ENCODE measurements around the gene SYNDIG1. TPM values are rescaled to one million over a fixed set of nuclear protein-coding genes. Genes with fewer than 3 reads are reported as not detected.

SYNDIG1 gene
- total RNA-seq, 1 donor from 2014 or later, result 0.49 TPM

DNA sequence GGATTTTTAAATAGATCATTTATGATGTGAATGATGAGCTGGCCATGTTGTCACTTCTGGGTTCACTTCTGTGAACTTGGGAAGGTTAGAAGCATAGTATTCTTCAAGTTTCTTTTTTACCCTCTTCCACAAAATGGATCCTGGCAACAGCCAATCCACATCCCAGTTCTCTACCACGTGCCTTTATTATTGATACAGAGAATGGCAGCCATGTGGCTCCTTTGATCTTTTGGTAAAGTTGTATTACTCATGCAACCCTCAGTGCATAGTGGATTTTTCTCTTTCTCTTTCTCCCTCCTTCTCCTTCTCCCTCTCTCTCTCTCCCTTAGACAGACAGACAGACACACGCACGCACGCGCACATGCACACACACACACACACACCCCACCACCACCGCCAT, 50.0 kb downstream of the SYNDIG1 start:
- Mint-ChIP-seq H3K36me3 (ENCODE audit: low read depth) (no peaks in the 10 kb centered on the region), H3K4me3 (no peak overlapping the region), H3K27me3 (ENCODE audit: low read depth) (peaks cover 5% of the 10 kb centered on the region), H3K4me1 (peaks cover 8% of the 10 kb centered on the region), H3K9me3 (peaks cover 4% of the 10 kb centered on the region), H3K27ac (ENCODE audit: unreplicated experiment) (no peak overlapping the region)
- DNase-seq (ENCODE audit: low read depth, low spot score), result no peak
- TF ChIP-seq, protein P1, sequence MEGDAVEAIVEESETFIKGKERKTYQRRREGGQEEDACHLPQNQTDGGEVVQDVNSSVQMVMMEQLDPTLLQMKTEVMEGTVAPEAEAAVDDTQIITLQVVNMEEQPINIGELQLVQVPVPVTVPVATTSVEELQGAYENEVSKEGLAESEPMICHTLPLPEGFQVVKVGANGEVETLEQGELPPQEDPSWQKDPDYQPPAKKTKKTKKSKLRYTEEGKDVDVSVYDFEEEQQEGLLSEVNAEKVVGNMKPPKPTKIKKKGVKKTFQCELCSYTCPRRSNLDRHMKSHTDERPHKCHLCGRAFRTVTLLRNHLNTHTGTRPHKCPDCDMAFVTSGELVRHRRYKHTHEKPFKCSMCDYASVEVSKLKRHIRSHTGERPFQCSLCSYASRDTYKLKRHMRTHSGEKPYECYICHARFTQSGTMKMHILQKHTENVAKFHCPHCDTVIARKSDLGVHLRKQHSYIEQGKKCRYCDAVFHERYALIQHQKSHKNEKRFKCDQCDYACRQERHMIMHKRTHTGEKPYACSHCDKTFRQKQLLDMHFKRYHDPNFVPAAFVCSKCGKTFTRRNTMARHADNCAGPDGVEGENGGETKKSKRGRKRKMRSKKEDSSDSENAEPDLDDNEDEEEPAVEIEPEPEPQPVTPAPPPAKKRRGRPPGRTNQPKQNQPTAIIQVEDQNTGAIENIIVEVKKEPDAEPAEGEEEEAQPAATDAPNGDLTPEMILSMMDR (conservative IDR thresholded peaks at IDR 0.05), result no peak

DNA sequence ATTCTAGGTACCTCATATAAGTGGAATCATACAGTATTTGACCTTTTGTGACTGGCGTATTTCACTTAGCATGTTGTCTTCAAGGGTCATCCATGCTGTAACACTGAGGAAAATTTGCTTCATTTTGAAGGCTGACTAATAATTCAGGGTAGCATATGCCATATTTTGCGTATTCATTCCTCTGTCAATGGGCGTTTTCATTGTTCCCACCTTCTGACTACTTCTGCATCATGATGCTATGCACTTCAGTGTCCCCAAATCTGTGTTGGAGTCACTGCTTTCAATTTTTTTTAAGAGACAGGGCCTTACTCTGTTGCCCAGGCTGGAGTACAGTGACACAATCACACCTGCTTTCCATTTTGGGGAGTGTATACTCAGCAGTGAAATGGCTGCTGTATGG, 51.6 kb downstream of the SYNDIG1 start:
- no peak for DNase-seq (ENCODE audit: low read depth, low spot score)
- peaks cover 4% of the 10 kb centered on the region for H3K9me3 Mint-ChIP-seq
- H3K4me3 Mint-ChIP-seq, result no peak overlapping the region
- no peaks in the 10 kb centered on the region for H3K36me3 Mint-ChIP-seq (ENCODE audit: low read depth)
- H3K4me1 Mint-ChIP-seq, result peaks cover 8% of the 10 kb centered on the region
- H3K27ac Mint-ChIP-seq (ENCODE audit: unreplicated experiment), result no peak overlapping the region
- peaks cover 2% of the 10 kb centered on the region for H3K27me3 Mint-ChIP-seq (ENCODE audit: low read depth)
- TF ChIP-seq, protein P1 (conservative IDR thresholded peaks at IDR 0.05), result no peak

DNA sequence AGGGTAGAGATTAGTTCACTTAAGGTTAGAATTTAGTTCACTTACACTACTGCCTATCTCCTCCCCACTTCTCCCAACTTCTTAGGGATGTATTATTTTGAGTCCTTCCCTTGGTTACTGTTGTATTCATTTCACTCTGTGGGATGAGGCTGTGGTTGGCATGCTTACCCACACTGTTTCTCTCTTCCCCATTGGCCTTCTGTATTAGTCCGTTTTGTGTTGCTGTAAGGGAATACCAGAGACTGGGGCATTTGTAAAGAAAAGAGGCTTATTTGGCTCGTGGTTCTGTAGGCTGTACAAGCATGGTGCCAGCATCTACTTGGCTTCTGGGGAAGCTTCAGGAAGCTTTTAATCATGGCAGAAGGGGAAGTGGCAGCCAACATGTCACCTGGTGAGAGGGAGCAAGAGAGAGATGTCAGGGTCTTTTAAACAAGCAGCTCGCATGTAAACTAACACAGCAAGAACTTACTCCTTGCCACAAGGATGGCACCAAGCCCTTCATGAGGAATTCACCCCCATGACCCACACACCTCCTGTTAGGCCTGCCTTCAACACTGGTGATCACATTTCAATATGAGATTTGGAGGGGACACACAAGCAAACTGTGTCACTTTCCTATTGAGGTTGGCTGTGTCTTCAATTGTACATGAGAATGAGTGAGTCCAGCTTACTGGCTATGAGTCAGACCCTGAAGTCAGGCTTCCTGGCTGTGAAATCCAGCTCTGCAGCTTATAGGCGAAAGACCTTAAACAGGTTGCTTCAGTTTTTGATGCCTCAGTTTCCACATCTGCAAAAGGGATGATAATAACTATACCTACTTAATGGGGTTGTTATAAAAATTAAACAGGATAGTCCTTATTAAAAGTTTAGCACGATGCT, 53.3 kb downstream of the SYNDIG1 start:
- H3K4me1 Mint-ChIP-seq, result peaks cover 8% of the 10 kb centered on the region
- H3K36me3 Mint-ChIP-seq (ENCODE audit: low read depth), result no peaks in the 10 kb centered on the region
- no peak overlapping the region for H3K27ac Mint-ChIP-seq (ENCODE audit: unreplicated experiment)
- TF ChIP-seq, protein P1 (conservative IDR thresholded peaks at IDR 0.05), result no peak
- no peaks in the 10 kb centered on the region for H3K9me3 Mint-ChIP-seq
- no peak overlapping the region for H3K4me3 Mint-ChIP-seq
- H3K27me3 Mint-ChIP-seq (ENCODE audit: low read depth), result peaks cover 2% of the 10 kb centered on the region
- DNase-seq (ENCODE audit: low read depth, low spot score), result no peak

- no peak for DNase-seq (ENCODE audit: low read depth, low spot score)
- Mint-ChIP-seq H3K36me3 (ENCODE audit: low read depth) (no peaks in the 10 kb centered on the region), H3K27ac (ENCODE audit: unreplicated experiment) (no peak overlapping the region), H3K27me3 (ENCODE audit: low read depth) (peaks cover 2% of the 10 kb centered on the region), H3K9me3 (no peaks in the 10 kb centered on the region), H3K4me3 (no peak overlapping the region), H3K4me1 (peaks cover 8% of the 10 kb centered on the region)
- TF ChIP-seq, protein P1 (conservative IDR thresholded peaks at IDR 0.05), result no peak
Measured at GRCh38 chr20:24523661-24524060, 54.2 kb downstream of the SYNDIG1 start.

DNA sequence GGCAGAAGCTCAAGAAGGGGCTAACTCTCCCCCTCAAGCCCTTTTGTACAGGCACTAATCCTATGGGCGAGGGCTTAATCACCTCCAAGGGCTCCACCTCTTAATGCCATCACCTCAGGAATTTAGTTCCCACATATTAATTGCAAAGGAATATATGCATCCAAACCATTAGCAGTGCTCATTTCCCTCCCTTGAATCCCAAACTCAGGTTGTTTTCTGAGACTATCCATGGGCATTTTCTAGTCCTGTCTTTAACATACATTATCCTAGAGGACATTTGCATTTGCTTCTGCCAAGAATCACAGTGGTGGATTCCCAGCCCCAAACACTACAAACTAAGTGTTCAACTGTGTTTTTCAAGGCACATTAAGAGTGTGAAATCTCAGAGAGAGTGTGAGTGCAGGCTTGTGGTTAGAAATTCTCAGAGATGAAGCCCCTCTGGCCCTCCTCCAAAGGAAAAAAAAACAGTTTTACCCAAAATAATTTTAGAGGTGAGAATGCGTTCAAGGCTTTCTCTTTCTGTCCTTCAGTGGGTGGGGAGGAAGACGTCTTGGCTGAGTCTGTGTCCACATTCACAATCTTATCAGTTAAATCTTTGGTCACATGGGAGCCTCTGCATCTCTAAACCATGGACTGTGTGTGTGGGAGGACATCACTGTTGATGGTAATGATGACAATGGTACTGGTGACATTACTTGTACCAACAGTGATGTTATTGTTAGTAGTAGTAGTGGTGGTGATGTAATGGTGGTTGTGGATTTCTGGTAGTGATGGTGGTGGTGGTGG, 59.3 kb downstream of the SYNDIG1 start:
- TF ChIP-seq, protein P1 (conservative IDR thresholded peaks at IDR 0.05), result no peak

More for the DNA sequence above, 59.3 kb downstream of the SYNDIG1 start:
- DNase-seq (ENCODE audit: low read depth, low spot score), result no peak
- H3K27ac Mint-ChIP-seq (ENCODE audit: unreplicated experiment), result no peak overlapping the region
- H3K4me3 Mint-ChIP-seq, result no peak overlapping the region
- peaks cover 4% of the 10 kb centered on the region for H3K27me3 Mint-ChIP-seq (ENCODE audit: low read depth)
- H3K4me1 Mint-ChIP-seq, result peaks cover 4% of the 10 kb centered on the region
- peaks cover 5% of the 10 kb centered on the region for H3K9me3 Mint-ChIP-seq
- H3K36me3 Mint-ChIP-seq (ENCODE audit: low read depth), result peaks cover 3% of the 10 kb centered on the region
